Measurements from ENCODE around the gene HHATL. TPM values are rescaled to one million over a fixed set of nuclear protein-coding genes. Genes with fewer than 3 reads are reported as not detected.

The HHATL gene
- total and polyA plus RNA-seq, 10 of the 15 experiments (the other 5 are each of a cell fraction or from before 2014, with no cell fraction given), result not detected

GRCh38 chr3:42666022-42666421 lies 36.6 kb downstream of the HHATL start:
- Histone ChIP-seq H3K27ac (ENCODE audit: control insufficient read depth, insufficient read depth) (no peak overlapping the region), H2AFZ (ENCODE audit: control insufficient read depth, low read depth, low read length) (no peak overlapping the region), H3K9me3 (replicated peaks; ENCODE audit: control insufficient read depth, insufficient read depth, low read length) (no peaks in the 10 kb centered on the region; the same call in 2 of the 3 replicates), H3K4me1 (ENCODE audit: control insufficient read depth, insufficient read depth, low read length) (peaks cover 7% of the 10 kb centered on the region), H3K4me2 (ENCODE audit: control insufficient read depth, insufficient read depth) (no peak overlapping the region), H3K36me3 (ENCODE audit: control insufficient read depth in 2 of 2, insufficient read depth in 2 of 2, low read length in 1 of 2) (no peaks in the 10 kb centered on the region), H4K20me1 (ENCODE audit: control insufficient read depth, insufficient read depth) (no peaks in the 10 kb centered on the region), H3K27me3 (replicated peaks in 1 of 2; ENCODE audit: control insufficient read depth in 2 of 2, insufficient read depth in 2 of 2, low read length in 1 of 2) (no peaks in the 10 kb centered on the region), H3K9ac (ENCODE audit: control insufficient read depth, insufficient read depth, low read length) (no peak overlapping the region), H3K4me3 (no peak overlapping the region), H3K79me2 (ENCODE audit: control insufficient read depth, insufficient read depth, low read length) (no peaks in the 10 kb centered on the region)
- SMC1A ChIA-PET (ENCODE audit: uncharacterized antibody, unreplicated experiment), result no interaction called here
- in situ Hi-C loops (cut with MboI) (no loop called here), intact Hi-C loops (cut with micrococcal nuclease; ENCODE audit: unreplicated experiment) (no loop called here)
- no peak for TF ChIP-seq STAT1 (conservative IDR thresholded peaks at IDR 0.05)
- no peak for TF ChIP-seq ZNF274 (IDR thresholded peaks at IDR 0.05; ENCODE audit: insufficient read depth, insufficient read length)
- TF ChIP-seq, protein P1, sequence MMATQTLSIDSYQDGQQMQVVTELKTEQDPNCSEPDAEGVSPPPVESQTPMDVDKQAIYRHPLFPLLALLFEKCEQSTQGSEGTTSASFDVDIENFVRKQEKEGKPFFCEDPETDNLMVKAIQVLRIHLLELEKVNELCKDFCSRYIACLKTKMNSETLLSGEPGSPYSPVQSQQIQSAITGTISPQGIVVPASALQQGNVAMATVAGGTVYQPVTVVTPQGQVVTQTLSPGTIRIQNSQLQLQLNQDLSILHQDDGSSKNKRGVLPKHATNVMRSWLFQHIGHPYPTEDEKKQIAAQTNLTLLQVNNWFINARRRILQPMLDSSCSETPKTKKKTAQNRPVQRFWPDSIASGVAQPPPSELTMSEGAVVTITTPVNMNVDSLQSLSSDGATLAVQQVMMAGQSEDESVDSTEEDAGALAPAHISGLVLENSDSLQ (IDR thresholded peaks at IDR 0.05), result no peak
- TF ChIP-seq, protein P2, sequence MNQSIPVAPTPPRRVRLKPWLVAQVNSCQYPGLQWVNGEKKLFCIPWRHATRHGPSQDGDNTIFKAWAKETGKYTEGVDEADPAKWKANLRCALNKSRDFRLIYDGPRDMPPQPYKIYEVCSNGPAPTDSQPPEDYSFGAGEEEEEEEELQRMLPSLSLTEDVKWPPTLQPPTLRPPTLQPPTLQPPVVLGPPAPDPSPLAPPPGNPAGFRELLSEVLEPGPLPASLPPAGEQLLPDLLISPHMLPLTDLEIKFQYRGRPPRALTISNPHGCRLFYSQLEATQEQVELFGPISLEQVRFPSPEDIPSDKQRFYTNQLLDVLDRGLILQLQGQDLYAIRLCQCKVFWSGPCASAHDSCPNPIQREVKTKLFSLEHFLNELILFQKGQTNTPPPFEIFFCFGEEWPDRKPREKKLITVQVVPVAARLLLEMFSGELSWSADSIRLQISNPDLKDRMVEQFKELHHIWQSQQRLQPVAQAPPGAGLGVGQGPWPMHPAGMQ (IDR thresholded peaks at IDR 0.05; ENCODE audit: borderline replicate concordance), result no peak
- TF ChIP-seq RBBP5 (conservative IDR thresholded peaks at IDR 0.05), result no peak
- TF ChIP-seq YBX1 (IDR thresholded peaks at IDR 0.05), result no peak
- TF ChIP-seq CHD2 (IDR thresholded peaks at IDR 0.05; ENCODE audit: borderline replicate concordance, low read depth, low read length), result no peak
- TF ChIP-seq NFYB (IDR thresholded peaks at IDR 0.05; ENCODE audit: insufficient read depth, low read depth, low read length), result no peak
- TF ChIP-seq NFIC (IDR thresholded peaks at IDR 0.05; ENCODE audit: low read depth, low read length), result no peak
- no peak for TF ChIP-seq IRF4 (IDR thresholded peaks at IDR 0.05; ENCODE audit: low read depth, low read length)
- TF ChIP-seq JUNB (IDR thresholded peaks at IDR 0.05), result no peak
- no peak for TF ChIP-seq HDAC6 (IDR thresholded peaks at IDR 0.05; ENCODE audit: unreplicated experiment)
- TF ChIP-seq, protein P3, sequence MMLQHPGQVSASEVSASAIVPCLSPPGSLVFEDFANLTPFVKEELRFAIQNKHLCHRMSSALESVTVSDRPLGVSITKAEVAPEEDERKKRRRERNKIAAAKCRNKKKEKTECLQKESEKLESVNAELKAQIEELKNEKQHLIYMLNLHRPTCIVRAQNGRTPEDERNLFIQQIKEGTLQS (IDR thresholded peaks at IDR 0.05; ENCODE audit: borderline replicate concordance, extremely low read depth, low read depth, low read length), result no peak
- no peak for TF ChIP-seq SKIL (IDR thresholded peaks at IDR 0.05; ENCODE audit: low read depth, poor library complexity, severe bottlenecking)
- TF ChIP-seq SMAD5 (IDR thresholded peaks at IDR 0.05; ENCODE audit: low read depth), result no peak
- FAIRE-seq, result no peak
- POLR2A ChIA-PET, result interaction anchor here (0.9 kb wide), 1 partner anchor 120 kb away, joined by 3 read pairs; no protein-coding TSS in a partner anchor
- 36% methylated on average over 8 of the region's 8 CpGs for WGBS (ENCODE audit: insufficient coverage, insufficient replicate concordance, low lambda C conversion rate, missing lambda C conversion rate)
- DNase-seq (ENCODE audit: low read depth, low spot score), result no peak
- no peak for ATAC-seq
- CTCF ChIA-PET, result no interaction called here
- no TSS peak for BruUV-seq (replicated peaks)
- RAD21 ChIA-PET (ENCODE audit: unreplicated experiment), result no interaction called here
